Left colon (tissue), 2 donors: ENCODE data around the gene NACAD. TPM values are rescaled to one million over a fixed set of nuclear protein-coding genes. Genes with fewer than 3 reads are reported as not detected.
A peak's percentile ranks its signal among the peaks of the same experiment; 100 is the strongest.
"Not testable (repeated sequence)": the region's sequence is repeated elsewhere in the genome, so short reads cannot be mapped to it uniquely, and the experiment has no call there.

Experiments used
- ATAC-seq: fragments of 200-7000 bp; cut with Tn5 transposase; one replicate; pipeline ENCODE4 v1.9.1; 2020; ENCODE audit warnings: mild to moderate bottlenecking, moderate library complexity
- DNase-seq, 2 donors: peaks; one replicate each; pipeline ENCODE4 v3.0.0-alpha.2; 2020
- intact Hi-C, 2 donors: fragments of 100-400 bp; cut with DNase I in 1 of 2; cut with micrococcal nuclease in 1 of 2; formaldehyde crosslinking; loops; one replicate each; pipeline versions ENCODE4 v1.11.2 to v1.14.0; 2022; cut with DNase I, micrococcal nuclease
- total RNA-seq, 2 donors: library from RNA; stranded (reverse); fragmentation: NEBNext Ultra II Directional; extraction: Animal tissue kit (Norgen Biotek cat#: 25700); gene quantifications; one replicate each; pipeline ENCODE4 v1.2.1, GENCODE V29; 2021
- donor health status: DM: no; HTN: no; CAD: no.
- donor health status: DM: yes; HTN: yes; CAD: no.

Gene NACAD
- total RNA-seq, 2 donors from 2014 or later: 0.61 to 1.5 TPM

GRCh38 chr7:45036796-45037195, 52.0 kb downstream of the NACAD start:
- intact Hi-C loops: no loop called here
- ATAC-seq (no peak), DNase-seq (no peak)

- ATAC-seq (peak; percentile 47), DNase-seq (no peak)
- intact Hi-C loops: no loop called here
These were observed 52.5 kb downstream of the NACAD start for GRCh38 chr7:45036317-45036716.

GRCh38 chr7:45035893-45036292, 52.9 kb downstream of the NACAD start:
- intact Hi-C loops: no loop called here
- DNase-seq (peak in 1 of 2 donors; percentile 13), ATAC-seq (peak; percentile 68)

- no peak for ATAC-seq
- intact Hi-C loops: no loop called here
- no peak for DNase-seq
These were observed 53.4 kb downstream of the NACAD start for GRCh38 chr7:45035371-45035770.

- intact Hi-C loops, ATAC-seq, DNase-seq: not testable (repeated sequence)
These were observed 54.1 kb downstream of the NACAD start for GRCh38 chr7:45034710-45035109.

- intact Hi-C loops: no loop called here
- no peak for ATAC-seq
These were observed 54.9 kb downstream of the NACAD start for GRCh38 chr7:45033931-45034290.

GRCh38 chr7:45033261-45033930, 55.4 kb downstream of the NACAD start:
- ATAC-seq: no peak
- intact Hi-C loops: no loop called here
- no peak for DNase-seq

More at GRCh38 chr7:45033931-45034290, 54.9 kb downstream of the NACAD start:
- no peak for DNase-seq

- intact Hi-C loops: no loop called here
- no peak for DNase-seq
- ATAC-seq: no peak
These were observed 56.3 kb downstream of the NACAD start for GRCh38 chr7:45032421-45032820.

- intact Hi-C loops: no loop called here
- DNase-seq: no peak
- ATAC-seq: no peak
These were observed 56.9 kb downstream of the NACAD start for GRCh38 chr7:45031829-45032228.

Other genes starting within 250 kb of the NACAD start
- 100 to 1,000 TPM; 126 to 147 TPM for gene H2AZ2, start 240.9 kb downstream of the NACAD start, total RNA-seq
- gene PURB, start 203.4 kb downstream of the NACAD start, total RNA-seq: 10 to 100 TPM; 19.7 to 20.9 TPM
- 1 to 10 TPM; 2.6 to 4.2 TPM for gene MYO1G, start 110.0 kb downstream of the NACAD start, total RNA-seq
- gene CCM2, start 88.8 kb downstream of the NACAD start, total RNA-seq: 10 to 100 TPM; 33.7 to 39.1 TPM
- 10 to 100 TPM; 80.9 to 88.7 TPM for gene TBRG4, start 22.7 kb upstream of the NACAD start, total RNA-seq
- gene RAMP3, start 68.8 kb upstream of the NACAD start, total RNA-seq: 1 to 10 TPM; 8.8 to 9.5 TPM